Spinal cord (tissue), 10 donors: Measurements from ENCODE around the gene ATAD3C. TPM values are rescaled to one million over a fixed set of nuclear protein-coding genes. Genes with fewer than 3 reads are reported as not detected.
A peak's percentile ranks its signal among the peaks of the same experiment; 100 is the strongest.
"Not testable (repeated sequence)": the region's sequence is repeated elsewhere in the genome, so short reads cannot be mapped to it uniquely, and the experiment has no call there.

ENCODE experiments used
- DNase-seq, 6 donors: peaks; one replicate each; pipeline versions ENCODE4 v3.0.0 to v3.0.0-alpha.2; 2013 to 2015; ENCODE audit warnings: low spot score in 6 of 6, low read depth in 4 of 6
- H3K27ac ChIP-seq: one replicate; pipeline ENCODE4 v1.5.1; 2013; ENCODE audit warnings: low read depth, low read length, control low read depth
- H3K27me3 ChIP-seq: one replicate; pipeline ENCODE4 v1.6.1; 2013; ENCODE audit warnings: low read length; ENCODE audit not compliant: control insufficient read depth, insufficient read depth
- H3K36me3 ChIP-seq: one replicate; pipeline ENCODE4 v1.6.1; 2013; ENCODE audit warnings: low read length; ENCODE audit not compliant: control insufficient read depth, insufficient read depth
- H3K4me1 ChIP-seq: one replicate; pipeline ENCODE4 v1.6.1; 2013; ENCODE audit warnings: low read length; ENCODE audit not compliant: control insufficient read depth, insufficient read depth
- H3K4me3 ChIP-seq: one replicate; pipeline ENCODE4 v1.5.1; 2013; ENCODE audit warnings: low read depth, low read length, control low read depth
- H3K9me3 ChIP-seq: one replicate; pipeline ENCODE4 v1.6.1; 2013; ENCODE audit warnings: low read length; ENCODE audit not compliant: control insufficient read depth, insufficient read depth
- WGBS: methylation state at CpG from one replicate; pipeline ENCODE4 v1.1.5; 2013; ENCODE audit warnings: missing lambda C conversion rate; ENCODE audit not compliant: insufficient coverage; 5-methylcytosine and 5-hydroxymethylcytosine counted together
- polyA plus RNA-seq, 2 donors: library from polyadenylated mRNA; unstranded; fragments of 120-200 nt; gene quantifications; one replicate each; pipeline ENCODE4 v1.2.1, GENCODE V29; 2013; ENCODE audit not compliant: insufficient read length in 2 of 2
- total RNA-seq, 2 donors: library from RNA; depleted of rRNA in 1 of 2; stranded (reverse); fragments of 120-200 nt in 1 of 2; fragments of >200 nt in 1 of 2; gene quantifications; one replicate each; pipeline versions ENCODE4 v1.2.3 to v1.2.4, GENCODE V29; 2013 to 2014
- donor health status: healthy.

The ATAD3C gene
- total and polyA plus RNA-seq, 4 donors: 0.10 to 2.3 (median 0.70) TPM

DNA sequence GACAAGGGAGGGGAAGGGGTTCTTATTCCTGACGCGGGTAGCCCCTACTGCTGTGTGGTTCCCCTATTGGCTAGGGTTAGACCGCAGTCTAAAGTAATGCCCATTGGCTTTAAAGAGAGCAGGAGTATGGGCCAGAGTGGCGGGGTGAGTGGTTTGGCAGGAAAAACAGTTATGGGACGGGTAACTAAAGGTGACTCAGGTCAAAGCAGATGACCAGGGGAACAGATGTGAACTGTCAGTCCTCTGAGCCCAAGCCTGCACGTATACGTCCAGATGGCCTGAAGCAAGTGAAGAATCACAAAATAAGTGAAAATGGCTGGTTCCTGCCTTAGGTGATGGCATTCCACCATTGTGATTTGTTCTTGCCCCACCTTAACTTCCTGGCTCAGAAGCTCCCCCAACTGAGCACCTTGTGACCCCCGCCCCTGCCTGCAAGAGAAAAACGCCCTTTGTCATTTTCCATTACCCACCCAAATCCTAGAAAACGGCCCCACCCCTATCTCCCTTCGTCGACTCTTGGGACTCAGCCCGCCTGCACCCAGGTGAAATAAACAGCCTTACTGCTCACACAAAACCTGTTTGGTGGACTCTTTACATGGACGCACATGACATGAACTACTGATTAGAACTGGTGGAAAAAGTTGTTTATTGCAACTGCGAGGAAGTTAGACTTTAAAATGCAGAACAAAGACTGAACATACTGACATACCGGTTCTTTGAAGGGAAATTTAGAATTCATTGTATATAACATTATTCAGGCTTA is 21.3 kb downstream of the ATAD3C start:
- 12% methylated on average over 10 of the region's 16 CpGs for WGBS
- peak overlapping the region; percentile 65 for H3K4me3 ChIP-seq
- peaks cover 20% of the 10 kb centered on the region for H3K4me1 ChIP-seq
- H3K27me3 ChIP-seq: no peaks in the 10 kb centered on the region
- peak overlapping the region; percentile 80 for H3K27ac ChIP-seq
- DNase-seq: no peak
- H3K36me3 ChIP-seq: peaks cover 10% of the 10 kb centered on the region
- H3K9me3 ChIP-seq: no peaks in the 10 kb centered on the region

DNA sequence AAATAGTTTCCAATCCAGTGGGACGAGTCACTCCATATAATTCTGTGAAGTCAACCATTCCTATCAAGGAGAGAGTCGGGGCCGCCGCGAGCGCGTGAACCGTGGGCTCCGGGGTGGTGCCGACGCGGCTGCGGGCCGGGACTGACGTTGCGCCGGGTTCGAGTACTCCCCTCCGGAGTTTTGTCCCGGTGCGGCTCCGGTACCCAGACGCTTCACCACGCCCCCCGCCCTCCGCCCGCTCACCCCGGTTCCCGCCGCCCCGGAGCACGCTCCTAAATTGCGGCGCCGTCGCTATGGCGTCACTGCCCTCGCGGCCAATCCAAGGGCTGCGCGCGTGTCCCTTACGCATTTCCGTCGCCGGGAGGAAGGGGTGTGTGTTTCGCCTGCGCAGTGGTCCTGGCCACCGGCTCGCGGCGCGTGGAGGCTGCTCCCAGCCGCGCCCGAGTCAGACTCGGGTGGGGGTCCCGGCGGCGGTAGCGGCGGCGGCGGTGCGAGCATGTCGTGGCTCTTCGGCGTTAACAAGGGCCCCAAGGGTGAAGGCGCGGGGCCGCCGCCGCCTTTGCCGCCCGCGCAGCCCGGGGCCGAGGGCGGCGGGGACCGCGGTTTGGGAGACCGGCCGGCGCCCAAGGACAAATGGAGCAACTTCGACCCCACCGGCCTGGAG is 22.0 kb downstream of the ATAD3C start, which contains the start of gene ATAD3B:
TSS of gene ATAD3B (plus strand) at position 377 of the 664 bp plus-strand sequence. CDS start at position 497, 120 bp downstream.
- no peaks in the 10 kb centered on the region for H3K27me3 ChIP-seq
- peak within 1 kb of the TSS; percentile 65 for H3K4me3 ChIP-seq
- 0% methylated on average over 81 of the region's 87 CpGs for WGBS
- peak within 1 kb of the TSS; percentile 80 for H3K27ac ChIP-seq
- peak; percentile 83 to 98 (median 91) for DNase-seq
- H3K4me1 ChIP-seq: peaks cover 20% of the 10 kb centered on the region
- H3K36me3 ChIP-seq: peaks cover 10% of the 10 kb centered on the region
- no peaks in the 10 kb centered on the region for H3K9me3 ChIP-seq

DNA sequence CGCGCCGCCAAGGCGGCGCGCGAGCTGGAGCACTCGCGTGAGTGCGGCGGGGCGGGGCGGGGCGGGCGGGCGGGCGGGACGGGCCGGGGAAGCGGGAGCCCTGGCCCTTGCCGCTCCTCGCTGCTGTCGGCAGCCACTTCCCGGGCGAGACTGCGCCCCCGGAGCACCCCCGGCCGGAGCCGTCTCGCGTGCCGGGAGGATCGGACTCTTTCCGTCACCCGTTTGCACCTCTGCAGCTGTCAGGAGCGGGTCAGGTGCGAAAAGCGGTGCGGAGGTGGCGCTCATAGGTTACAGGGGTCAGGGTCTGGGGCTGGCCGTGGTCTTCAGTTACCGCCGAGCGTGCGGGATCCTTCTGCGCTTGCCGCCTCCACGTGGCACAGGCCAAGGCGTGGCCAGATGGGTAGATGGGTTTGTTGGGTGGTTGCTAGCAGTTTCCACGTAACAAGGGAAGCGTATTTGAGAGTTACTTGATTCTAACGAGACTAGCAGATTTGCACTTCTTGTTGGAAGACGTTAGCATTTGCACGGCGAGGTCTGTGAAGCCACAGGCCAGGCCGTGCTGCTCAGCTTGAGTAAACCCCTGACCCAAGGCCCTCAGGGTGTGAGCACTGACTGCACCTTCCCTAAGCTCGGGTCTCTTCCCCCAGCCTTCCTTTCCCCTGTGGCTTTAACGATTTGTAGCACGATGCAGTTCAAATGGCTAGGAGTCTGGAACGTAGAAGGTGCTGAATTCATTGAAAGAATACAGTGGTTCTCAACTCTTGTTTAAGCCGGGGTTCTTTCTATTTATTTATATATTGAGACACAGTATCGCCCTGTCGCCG is 22.8 kb downstream of the ATAD3C start:
- not testable (repeated sequence) for DNase-seq, H3K27me3 ChIP-seq, H3K27ac ChIP-seq, H3K9me3 ChIP-seq
- 1% methylated on average over 18 of the region's 65 CpGs for WGBS
- Histone ChIP-seq H3K36me3 (peaks cover 18% of the 10 kb centered on the region), H3K4me1 (peaks cover 20% of the 10 kb centered on the region), H3K4me3 (peak overlapping the region; percentile 39)

DNA sequence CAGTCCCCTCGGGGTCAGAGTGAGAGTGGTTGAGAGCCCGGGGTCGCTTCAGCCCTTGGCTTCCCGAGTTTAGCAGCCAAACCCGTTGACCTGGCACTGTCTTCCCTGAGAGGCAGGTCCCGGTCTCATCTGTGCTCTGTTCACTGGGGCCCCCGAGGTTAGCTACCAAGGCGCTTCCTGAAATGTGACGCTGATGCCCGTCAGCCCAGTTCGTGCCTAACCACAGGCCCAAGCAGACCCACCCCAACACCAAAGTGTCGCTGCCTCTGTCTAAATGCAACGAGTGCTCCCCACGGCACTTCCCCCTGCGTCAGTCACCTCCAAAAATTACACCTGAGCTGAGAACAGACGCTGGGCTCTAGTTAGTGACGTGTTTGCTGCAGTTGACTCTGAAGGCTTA is 26.5 kb downstream of the ATAD3C start:
- not testable (repeated sequence) for H3K27me3 ChIP-seq, H3K27ac ChIP-seq, H3K9me3 ChIP-seq, H3K4me3 ChIP-seq, DNase-seq
- peaks cover 49% of the 10 kb centered on the region for H3K36me3 ChIP-seq
- peaks cover 12% of the 10 kb centered on the region for H3K4me1 ChIP-seq
- WGBS: no CpG with 5 or more reads among the region's 17 CpGs

DNA sequence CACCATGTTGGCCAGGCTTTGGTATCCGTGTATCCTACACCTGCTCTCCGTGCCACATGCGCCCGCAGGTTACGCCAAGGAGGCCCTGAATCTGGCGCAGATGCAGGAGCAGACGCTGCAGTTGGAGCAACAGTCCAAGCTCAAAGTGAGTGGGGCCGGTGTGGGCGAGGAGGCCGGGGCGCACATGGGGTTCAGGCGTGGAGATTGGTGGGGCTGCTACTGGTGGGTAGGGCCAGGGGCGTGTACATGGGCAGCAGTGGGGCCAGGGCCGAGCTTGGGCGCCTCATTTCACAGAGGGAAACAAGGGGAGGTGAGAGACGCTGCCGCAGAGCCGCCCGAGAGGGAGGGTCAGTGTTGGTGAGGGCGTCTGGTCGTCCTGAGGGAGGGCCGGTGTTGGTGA is 27.7 kb downstream of the ATAD3C start:
- H3K27ac ChIP-seq: no peak overlapping the region
- H3K4me1 ChIP-seq: peaks cover 12% of the 10 kb centered on the region
- no peak for DNase-seq
- H3K36me3 ChIP-seq: peaks cover 56% of the 10 kb centered on the region
- no peaks in the 10 kb centered on the region for H3K9me3 ChIP-seq
- H3K4me3 ChIP-seq: no peak overlapping the region
- WGBS: 97% methylated on average over 17 of the region's 22 CpGs
- no peaks in the 10 kb centered on the region for H3K27me3 ChIP-seq

DNA sequence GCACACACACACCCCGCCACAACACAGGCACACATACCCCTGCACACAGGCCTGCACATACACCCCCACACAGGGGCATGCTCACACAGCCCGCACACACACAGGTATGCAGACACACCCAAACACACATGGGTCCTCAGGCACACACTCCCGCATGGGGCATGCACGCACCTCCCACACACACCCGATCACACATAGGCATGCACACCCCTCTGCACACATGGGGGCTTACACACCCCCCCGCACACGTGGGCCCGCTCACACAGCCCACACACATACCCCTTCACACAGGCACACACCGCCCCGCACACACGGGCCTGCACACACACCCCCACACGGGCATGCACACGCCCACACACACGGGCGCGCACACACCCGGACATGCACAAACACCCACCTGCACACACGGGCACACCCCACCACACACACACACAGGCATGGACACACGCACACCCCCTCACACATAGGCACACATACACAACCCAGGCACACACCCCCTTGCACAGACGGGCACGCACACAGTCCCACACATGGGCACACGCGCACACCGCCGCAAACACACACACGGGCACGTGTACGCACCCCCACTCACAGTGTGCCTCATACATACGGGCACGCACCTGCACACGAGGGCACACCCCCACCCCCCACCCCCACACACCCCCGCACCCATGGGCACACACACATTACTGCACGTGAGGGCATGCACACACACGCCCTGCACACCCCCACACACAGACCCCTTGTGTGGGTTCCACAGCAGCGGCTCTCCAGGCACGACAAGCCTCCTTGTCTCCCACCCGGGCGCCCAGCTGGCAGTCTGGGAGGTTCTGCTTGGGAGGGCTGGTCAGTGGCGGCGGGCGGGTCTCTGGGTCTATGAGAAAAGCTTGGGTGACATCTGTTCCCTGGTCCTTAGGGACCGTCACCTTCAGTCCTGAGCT is 30.3 kb downstream of the ATAD3C start:
- Histone ChIP-seq H3K4me1 (no peaks in the 10 kb centered on the region), H3K27me3 (no peaks in the 10 kb centered on the region), H3K9me3 (no peaks in the 10 kb centered on the region), H3K27ac (no peak overlapping the region), H3K4me3 (no peak overlapping the region), H3K36me3 (peaks cover 76% of the 10 kb centered on the region)
- no peak for DNase-seq
- 98% methylated on average over 26 of the region's 42 CpGs for WGBS

DNA sequence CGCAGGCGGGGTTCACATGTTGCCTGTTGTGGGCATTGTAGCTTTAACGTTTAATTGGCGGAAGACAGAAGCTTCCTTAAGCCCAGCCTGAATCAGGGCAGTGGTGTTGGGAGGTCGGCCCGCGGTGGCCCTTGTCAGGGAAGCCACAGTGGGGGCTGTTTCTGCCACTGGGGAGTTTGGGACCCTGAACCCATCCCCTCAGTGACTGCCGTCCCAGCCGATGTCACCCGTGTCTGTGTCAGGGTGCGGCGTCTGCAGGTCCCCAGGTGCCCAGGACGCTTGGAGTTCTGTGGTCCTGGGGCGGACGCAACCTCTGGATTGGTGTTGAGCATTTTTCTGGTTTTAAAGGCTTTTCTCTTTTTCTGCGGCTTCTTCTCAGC is 31.0 kb downstream of the ATAD3C start:
- not testable (repeated sequence) for H3K27me3 ChIP-seq, DNase-seq, H3K4me1 ChIP-seq, H3K4me3 ChIP-seq, H3K27ac ChIP-seq, H3K9me3 ChIP-seq
- H3K36me3 ChIP-seq: peaks cover 79% of the 10 kb centered on the region
- 98% methylated on average over 13 of the region's 16 CpGs for WGBS

DNA sequence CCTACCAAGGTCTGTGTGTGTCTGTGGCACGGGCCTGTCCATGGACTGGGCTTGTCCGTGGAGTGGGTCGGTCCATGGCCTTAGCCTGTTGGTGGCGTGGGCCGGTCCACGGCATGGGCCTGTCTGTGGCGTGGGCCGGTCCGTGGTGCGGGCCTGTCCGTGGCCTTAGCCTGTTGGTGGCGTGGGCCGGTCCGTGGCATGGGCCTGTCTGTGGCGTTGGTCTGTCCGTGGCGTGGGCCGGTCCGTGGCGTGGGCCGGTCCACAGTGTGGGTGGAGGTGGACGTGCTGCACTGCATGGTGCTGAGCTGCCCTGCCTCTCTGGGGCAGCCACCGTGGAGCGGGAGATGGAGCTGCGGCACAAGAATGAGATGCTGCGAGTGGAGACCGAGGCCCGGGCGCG is 32.3 kb downstream of the ATAD3C start:
- 90% methylated on average over 11 of the region's 30 CpGs for WGBS
- not testable (repeated sequence) for H3K4me3 ChIP-seq, DNase-seq, H3K27ac ChIP-seq, H3K9me3 ChIP-seq, H3K4me1 ChIP-seq, H3K27me3 ChIP-seq
- H3K36me3 ChIP-seq: peaks cover 88% of the 10 kb centered on the region

DNA sequence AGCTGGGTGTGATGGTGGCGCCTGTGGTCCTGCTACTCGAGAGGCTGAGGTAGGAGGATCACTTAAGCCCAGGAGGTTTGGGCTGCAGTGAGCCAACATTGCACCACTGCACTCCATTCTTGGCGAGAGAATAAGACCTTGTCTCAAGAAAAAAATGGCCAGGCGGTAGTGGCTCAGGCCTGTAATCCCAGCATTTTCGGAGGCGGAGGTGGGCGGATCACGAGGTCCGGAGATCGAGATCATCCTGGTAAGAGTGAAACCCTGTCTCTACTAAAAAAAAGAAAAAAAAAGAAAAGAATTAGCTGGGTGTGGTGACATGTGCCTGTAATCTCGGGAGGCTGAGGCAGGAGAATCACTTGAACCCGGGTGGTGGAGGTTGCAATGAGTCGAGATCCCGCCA is 33.4 kb downstream of the ATAD3C start:
- Histone ChIP-seq H3K9me3 (no peaks in the 10 kb centered on the region), H3K27ac (no peak overlapping the region), H3K27me3 (no peaks in the 10 kb centered on the region), H3K4me3 (no peak overlapping the region), H3K36me3 (peaks cover 88% of the 10 kb centered on the region), H3K4me1 (no peaks in the 10 kb centered on the region)
- no peak for DNase-seq
- WGBS: 98% methylated on average over 6 of the region's 14 CpGs
